Peyer's patch (tissue), 4 donors: ENCODE results near the gene CEP68.

Experiments used
- CTCF ChIP-seq, 6 experiments: fragments of 450-650 bp in 4 of 6; fragments of 200-600 bp in 2 of 6; sonication (generic) in 1 of 6; IDR thresholded peaks; one replicate each; pipeline ENCODE4 v1.5.1; 2017 to 2019; ENCODE audit warnings: antibody characterized with exemption in 6 of 6, mild to moderate bottlenecking in 3 of 6, moderate library complexity in 1 of 6
- POLR2A ChIP-seq, 2 donors: fragments of 450-650 bp; IDR thresholded peaks; one replicate each; pipeline ENCODE4 v1.5.1; 2017; ENCODE audit warnings: antibody characterized with exemption in 2 of 2, mild to moderate bottlenecking in 2 of 2, moderate library complexity in 2 of 2

- TF ChIP-seq CTCF (IDR thresholded peaks at IDR 0.05) (no peak), POLR2A (IDR thresholded peaks at IDR 0.05) (no peak)
These were observed 9.4 kb upstream of the CEP68 start for GRCh38 chr2:65046633-65047407.
